SK-N-SH (cell line): ENCODE data around the gene NFASC. TPM values are rescaled to one million over a fixed set of nuclear protein-coding genes. Genes with fewer than 3 reads are reported as not detected.

Experiments used
- CTCF ChIA-PET: fragments of 300-600, 350-600 bp; formaldehyde crosslinking; extraction: SDS; loops from one replicate; lab custom pipeline; 2021; lab: Yijun Ruan, JAX
- POLR2A ChIA-PET: fragments of 350-600 bp; sonication (Branson Sonifier 250); formaldehyde crosslinking; extraction: SDS; loops from one replicate; lab custom pipeline; 2020; ENCODE audit warnings: antibody characterized with exemption, inconsistent platforms; lab: Yijun Ruan, JAX
- DNase-seq: peaks from one replicate; pipeline ENCODE4 v3.0.0; 2012
- H2AFZ ChIP-seq: fragments of 200-600 bp; sonication (generic); 2 replicates; pipeline ENCODE4 v1.8.1; 2016; ENCODE audit warnings: antibody characterized with exemption, mild to moderate bottlenecking, low read depth
- H3F3A ChIP-seq: fragments of 200-600 bp; sonication (generic); replicated peaks from 2 replicates; pipeline ENCODE3; 2016; ENCODE audit warnings: antibody characterized with exemption, mild to moderate bottlenecking; ENCODE audit not compliant: insufficient read depth
- H3K27ac ChIP-seq, 2 experiments: fragments of 200-500 bp in 1 of 2; fragments of 200-600 bp in 1 of 2; sonication (Bioruptor generic) in 1 of 2; sonication (generic), shearing (Covaris generic) in 1 of 2; 2 replicates each; pipeline versions ENCODE4 v1.5.1 to v1.6.1; 2014 to 2016; ENCODE audit warnings: low read depth in 2 of 2, inconsistent platforms in 1 of 2, low read length in 1 of 2, mild to moderate bottlenecking in 1 of 2, mixed read lengths in 1 of 2
- H3K27me3 ChIP-seq: fragments of 200-600 bp; sonication (generic), shearing (Covaris generic); 2 replicates; pipeline ENCODE4 v1.6.1; 2016; ENCODE audit warnings: mixed run types; ENCODE audit not compliant: insufficient read depth
- H3K36me3 ChIP-seq, 2 experiments: fragments of 200-500 bp in 1 of 2; fragments of 200-600 bp in 1 of 2; sonication (Bioruptor generic) in 1 of 2; sonication (generic) in 1 of 2; replicated peaks in 1 of 2; 2 replicates each; pipeline versions ENCODE3 to v1.5.1; 2014 to 2016; ENCODE audit warnings: low read length in 1 of 2, mild to moderate bottlenecking in 1 of 2; ENCODE audit not compliant: insufficient read depth in 2 of 2, control insufficient read depth in 1 of 2
- H3K4me1 ChIP-seq, 2 experiments: fragments of 200-500 bp in 1 of 2; fragments of 200-600 bp in 1 of 2; sonication (Bioruptor generic) in 1 of 2; sonication (generic), shearing (Covaris generic) in 1 of 2; 2 replicates each; pipeline versions ENCODE4 v1.5.1 to v1.6.1; 2014 to 2016; ENCODE audit warnings: low read depth in 1 of 2, low read length in 1 of 2, mixed run types in 1 of 2; ENCODE audit not compliant: insufficient read depth in 2 of 2, control insufficient read depth in 1 of 2
- H3K4me2 ChIP-seq: fragments of 200-600 bp; sonication (generic), shearing (Covaris generic); 2 replicates; pipeline ENCODE4 v1.6.1; 2017; ENCODE audit warnings: mixed run types
- H3K4me3 ChIP-seq, 2 experiments: fragments of 200-500 bp in 1 of 2; fragments of 200-600 bp in 1 of 2; sonication (Bioruptor generic) in 1 of 2; sonication (generic), shearing (Covaris generic) in 1 of 2; 2 replicates each; pipeline versions ENCODE4 v1.5.1 to v1.8.1; 2014 to 2016; ENCODE audit warnings: low read depth in 2 of 2, inconsistent platforms in 1 of 2, low read length in 1 of 2, mild to moderate bottlenecking in 1 of 2, mixed read lengths in 1 of 2, moderate library complexity in 1 of 2
- H3K79me2 ChIP-seq: fragments of 200-600 bp; sonication (generic); 2 replicates; pipeline ENCODE4 v1.8.1; 2017; ENCODE audit warnings: mild to moderate bottlenecking; ENCODE audit not compliant: insufficient read depth
- H3K9ac ChIP-seq: fragments of 200-600 bp; sonication (generic); 2 replicates; pipeline ENCODE4 v1.6.1; 2017; ENCODE audit warnings: mixed run types
- H3K9me2 ChIP-seq: fragments of 200-600 bp; sonication (generic); 2 replicates; pipeline ENCODE4 v1.6.1; 2017; ENCODE audit warnings: mixed run types
- H3K9me3 ChIP-seq: fragments of 200-600 bp; sonication (generic); 2 replicates; pipeline ENCODE4 v1.6.1; 2017; ENCODE audit warnings: mixed run types, mild to moderate bottlenecking, moderate library complexity
- H4K20me1 ChIP-seq: fragments of 200-600 bp; sonication (generic); 2 replicates; pipeline ENCODE4 v1.6.1; 2017; ENCODE audit warnings: mild to moderate bottlenecking, mixed run types; ENCODE audit not compliant: insufficient read depth
- CHD2 ChIP-seq: fragments of 150-350 bp; IDR thresholded peaks from 2 replicates; pipeline ENCODE4 v1.6.1; 2018; ENCODE audit warnings: low read length; ENCODE audit not compliant: partially characterized antibody
- ELF1 ChIP-seq: IDR thresholded peaks from 2 replicates; pipeline ENCODE4 v1.4.0; 2012
- EP300 ChIP-seq, 2 experiments: IDR thresholded peaks; 2 replicates each; pipeline versions ENCODE4 v1.4.0 to v1.6.1; 2012; ENCODE audit warnings: borderline replicate concordance in 1 of 2, low read depth in 1 of 2, low read length in 1 of 2
- FOSL2 ChIP-seq: IDR thresholded peaks from 2 replicates; pipeline ENCODE4 v1.4.0; 2012; ENCODE audit warnings: low read depth, mild to moderate bottlenecking, moderate library complexity, borderline replicate concordance
- FOXM1 ChIP-seq: IDR thresholded peaks from 2 replicates; pipeline ENCODE4 v1.4.0; 2012; ENCODE audit warnings: low read depth, mild to moderate bottlenecking
- GABPA ChIP-seq: IDR thresholded peaks from 2 replicates; pipeline ENCODE4 v1.4.0; 2012; ENCODE audit warnings: low read depth, mild to moderate bottlenecking
- GATA2 ChIP-seq: sonication (generic); formaldehyde crosslinking; IDR thresholded peaks from 2 replicates; pipeline ENCODE4 v1.5.0; 2020; ENCODE audit warnings: mild to moderate bottlenecking, missing genetic modification reagents
- IRF3 ChIP-seq: fragments of 150-350 bp; IDR thresholded peaks from 2 replicates; pipeline ENCODE4 v1.6.1; 2016; ENCODE audit warnings: mild to moderate bottlenecking, low read depth, low read length
- JUND ChIP-seq: IDR thresholded peaks from 2 replicates; pipeline ENCODE4 v1.4.0; 2012
- MAX ChIP-seq: IDR thresholded peaks from 2 replicates; pipeline ENCODE4 v1.4.0; 2012; ENCODE audit warnings: low read depth
- MEF2A ChIP-seq: IDR thresholded peaks from 2 replicates; pipeline ENCODE4 v1.4.0; 2012; ENCODE audit warnings: low read depth, borderline replicate concordance
- NRF1 ChIP-seq: IDR thresholded peaks from 2 replicates; pipeline ENCODE4 v1.6.1; 2012; ENCODE audit warnings: low read depth, mild to moderate bottlenecking, low read length
- RAD21 ChIP-seq: IDR thresholded peaks from 2 replicates; pipeline ENCODE4 v1.6.1; 2012; ENCODE audit warnings: mild to moderate bottlenecking, low read length
- SMC3 ChIP-seq: IDR thresholded peaks from 2 replicates; pipeline ENCODE4 v1.6.1; 2012; ENCODE audit warnings: low read depth, low read length, improper control_type of control experiment
- TAF1 ChIP-seq: IDR thresholded peaks from 2 replicates; pipeline ENCODE4 v1.6.1; 2012; ENCODE audit warnings: low read depth, mild to moderate bottlenecking, low read length, moderate library complexity, borderline replicate concordance
- TCF12 ChIP-seq: IDR thresholded peaks from 2 replicates; pipeline ENCODE4 v1.4.0; 2012
- TEAD4 ChIP-seq: IDR thresholded peaks from 2 replicates; pipeline ENCODE4 v1.4.0; 2012; ENCODE audit warnings: mild to moderate bottlenecking, borderline replicate concordance; ENCODE audit not compliant: insufficient read depth
- USF2 ChIP-seq: fragments of 150-350 bp; IDR thresholded peaks from 2 replicates; pipeline ENCODE4 v1.6.1; 2017; ENCODE audit warnings: antibody characterized with exemption, low read length, low read depth, borderline replicate concordance
- YY1 ChIP-seq: IDR thresholded peaks from 2 replicates; pipeline ENCODE4 v1.4.0; 2012; ENCODE audit warnings: low read depth, mild to moderate bottlenecking
- WGBS: methylation state at CpG from one replicate; pipeline ENCODE4 v1.1.6; 2017; ENCODE audit warnings: low lambda C conversion rate; 5-methylcytosine and 5-hydroxymethylcytosine counted together
- polyA plus RNA-seq, 3 experiments: library from polyadenylated mRNA; depleted of rRNA; stranded (reverse); fragments of >200 nt; gene quantifications; 2 replicates each; pipeline ENCODE4 v1.2.3, GENCODE V29; 2012
- TF ChIP-seq, protein P1 (sequence below): IDR thresholded peaks from 2 replicates; pipeline ENCODE4 v1.4.0; 2012; ENCODE audit warnings: low read depth, borderline replicate concordance
- TF ChIP-seq, protein P2 (sequence below): IDR thresholded peaks from 2 replicates; pipeline ENCODE4 v1.4.0; 2012; ENCODE audit warnings: low read depth, borderline replicate concordance

Gene NFASC
- polyA plus RNA-seq, 1 of the 3 experiments (the other 2 are of a cell fraction), result 6.0 TPM

- Histone ChIP-seq H3K4me3 (no peak overlapping the region), H3K9me2 (no peaks in the 10 kb centered on the region), H3K36me3 (no peaks in the 10 kb centered on the region), H3K27me3 (no peaks in the 10 kb centered on the region), H3K4me1 (peaks cover 0 to 16% of the 10 kb centered on the region in 2 experiments; a peak in 3 of 4 replicates), H2AFZ (no peak overlapping the region), H3K4me2 (no peak overlapping the region), H3K9ac (no peak overlapping the region), H3F3A (no peaks in the 10 kb centered on the region), H4K20me1 (no peaks in the 10 kb centered on the region), H3K9me3 (no peaks in the 10 kb centered on the region), H3K27ac (no peak overlapping the region), H3K79me2 (no peaks in the 10 kb centered on the region)
- DNase-seq, result no peak
- CTCF ChIA-PET, result interaction anchor here (0.6 to 6.0 kb wide), 6 partner anchors 15 to 174 kb away, joined by 3 to 46 read pairs (median 4); no protein-coding TSS in a partner anchor
- WGBS, result 41% methylated on average over 2 of the region's 2 CpGs
- TF ChIP-seq, protein P1, sequence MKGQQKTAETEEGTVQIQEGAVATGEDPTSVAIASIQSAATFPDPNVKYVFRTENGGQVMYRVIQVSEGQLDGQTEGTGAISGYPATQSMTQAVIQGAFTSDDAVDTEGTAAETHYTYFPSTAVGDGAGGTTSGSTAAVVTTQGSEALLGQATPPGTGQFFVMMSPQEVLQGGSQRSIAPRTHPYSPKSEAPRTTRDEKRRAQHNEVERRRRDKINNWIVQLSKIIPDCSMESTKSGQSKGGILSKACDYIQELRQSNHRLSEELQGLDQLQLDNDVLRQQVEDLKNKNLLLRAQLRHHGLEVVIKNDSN, result no peak
- TF ChIP-seq USF2, result no peak
- POLR2A ChIA-PET, result no interaction called here
These were observed 17.6 kb downstream of the NFASC start for GRCh38 chr1:204888294-204888693.

DNA sequence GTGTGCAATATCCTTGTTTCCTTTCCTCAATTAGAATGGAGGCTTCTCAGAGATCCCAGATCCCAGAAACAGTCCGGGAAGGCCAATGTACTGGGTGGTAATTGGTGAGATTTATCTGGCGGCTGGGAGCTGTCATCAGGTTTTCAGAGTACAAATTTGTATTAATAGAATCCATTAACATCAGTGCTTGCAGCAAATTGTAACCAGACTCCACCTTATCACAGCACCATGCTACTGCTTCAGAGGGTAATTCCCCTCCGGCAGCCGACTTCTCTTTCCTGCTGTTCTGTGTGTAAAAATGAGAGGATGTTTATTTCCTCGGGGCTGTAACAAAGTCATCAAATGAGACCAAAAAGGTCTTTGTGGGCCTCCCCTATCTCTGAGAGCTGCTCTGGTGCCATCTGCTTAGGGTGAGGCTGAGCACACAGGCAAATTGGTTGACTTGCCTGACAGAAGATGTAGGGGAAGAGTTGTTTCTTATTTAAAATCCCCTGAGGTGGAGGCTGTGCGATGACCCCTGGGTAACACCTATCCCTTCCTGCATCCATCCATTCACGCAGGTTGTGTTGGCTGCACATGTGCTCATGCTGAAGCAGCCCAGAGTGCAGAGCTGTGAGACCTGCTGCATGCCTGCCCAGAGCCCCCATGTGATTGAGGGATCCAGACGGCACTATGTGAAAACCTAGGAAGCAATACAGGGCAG, 19.2 kb downstream of the NFASC start:
- H3K9me3 ChIP-seq, result no peaks in the 10 kb centered on the region
- H3K4me1 ChIP-seq, result peaks cover 0 to 16% of the 10 kb centered on the region in 2 experiments; a peak in 3 of 4 replicates
- POLR2A ChIA-PET, result interaction anchor here (0.9 kb wide), 1 partner anchor 10 kb away, joined by 3 read pairs; no protein-coding TSS in a partner anchor
- H3K27me3 ChIP-seq, result no peaks in the 10 kb centered on the region
- no peaks in the 10 kb centered on the region for H3K9me2 ChIP-seq
- CTCF ChIA-PET, result interaction anchor here (0.9 to 6.0 kb wide), 11 partner anchors 9 to 323 kb away, joined by 3 to 46 read pairs (median 5); no protein-coding TSS in a partner anchor
- no peak overlapping the region for H3K27ac ChIP-seq
- 16% methylated on average over 8 of the region's 8 CpGs for WGBS
- no peak overlapping the region for H2AFZ ChIP-seq
- H3K4me2 ChIP-seq, result no peak overlapping the region
- peak; percentile 79 for DNase-seq
- H3K79me2 ChIP-seq, result no peaks in the 10 kb centered on the region
- H3F3A ChIP-seq, result no peaks in the 10 kb centered on the region
- H3K4me3 ChIP-seq, result no peak overlapping the region
- no peak overlapping the region for H3K9ac ChIP-seq
- H3K36me3 ChIP-seq, result no peaks in the 10 kb centered on the region
- no peaks in the 10 kb centered on the region for H4K20me1 ChIP-seq
- TF ChIP-seq, protein P2, sequence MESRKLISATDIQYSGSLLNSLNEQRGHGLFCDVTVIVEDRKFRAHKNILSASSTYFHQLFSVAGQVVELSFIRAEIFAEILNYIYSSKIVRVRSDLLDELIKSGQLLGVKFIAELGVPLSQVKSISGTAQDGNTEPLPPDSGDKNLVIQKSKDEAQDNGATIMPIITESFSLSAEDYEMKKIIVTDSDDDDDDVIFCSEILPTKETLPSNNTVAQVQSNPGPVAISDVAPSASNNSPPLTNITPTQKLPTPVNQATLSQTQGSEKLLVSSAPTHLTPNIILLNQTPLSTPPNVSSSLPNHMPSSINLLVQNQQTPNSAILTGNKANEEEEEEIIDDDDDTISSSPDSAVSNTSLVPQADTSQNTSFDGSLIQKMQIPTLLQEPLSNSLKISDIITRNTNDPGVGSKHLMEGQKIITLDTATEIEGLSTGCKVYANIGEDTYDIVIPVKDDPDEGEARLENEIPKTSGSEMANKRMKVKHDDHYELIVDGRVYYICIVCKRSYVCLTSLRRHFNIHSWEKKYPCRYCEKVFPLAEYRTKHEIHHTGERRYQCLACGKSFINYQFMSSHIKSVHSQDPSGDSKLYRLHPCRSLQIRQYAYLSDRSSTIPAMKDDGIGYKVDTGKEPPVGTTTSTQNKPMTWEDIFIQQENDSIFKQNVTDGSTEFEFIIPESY, result no peak
- TF ChIP-seq, protein P1, result no peak
- peak; percentile 41; the same call in 1 of the 2 replicates for TF ChIP-seq TCF12
- no peak for TF ChIP-seq RAD21
- TF ChIP-seq FOSL2, result no peak
- TF ChIP-seq ELF1, result no peak
- TF ChIP-seq IRF3, result no peak
- TF ChIP-seq JUND, result no peak
- peak in 1 of 2 experiments; percentile 92; a peak in 2 of 4 replicates for TF ChIP-seq EP300 (IDR thresholded peaks at IDR 0.05; ENCODE audit: borderline replicate concordance in 1 of 2, low read depth in 1 of 2, low read length in 1 of 2)
- TF ChIP-seq MEF2A, result no peak
- peak; percentile 85 for TF ChIP-seq CHD2
- TF ChIP-seq FOXM1, result no peak
- no peak for TF ChIP-seq MAX
- peak; percentile 95 for TF ChIP-seq GATA2
- TF ChIP-seq YY1, result no peak
- TF ChIP-seq NRF1, result no peak
- no peak for TF ChIP-seq GABPA
- TF ChIP-seq TEAD4, result 0 out of 2 replicates have a peak, but pooled peaks have one; percentile 36
- no peak for TF ChIP-seq TAF1
- no peak for TF ChIP-seq SMC3
